ENCODE results near the gene GALNT9. TPM values are rescaled to one million over a fixed set of nuclear protein-coding genes. Genes with fewer than 3 reads are reported as not detected.

The GALNT9 gene
- total RNA-seq, 4 donors from 2014 or later: not detected

DNA sequence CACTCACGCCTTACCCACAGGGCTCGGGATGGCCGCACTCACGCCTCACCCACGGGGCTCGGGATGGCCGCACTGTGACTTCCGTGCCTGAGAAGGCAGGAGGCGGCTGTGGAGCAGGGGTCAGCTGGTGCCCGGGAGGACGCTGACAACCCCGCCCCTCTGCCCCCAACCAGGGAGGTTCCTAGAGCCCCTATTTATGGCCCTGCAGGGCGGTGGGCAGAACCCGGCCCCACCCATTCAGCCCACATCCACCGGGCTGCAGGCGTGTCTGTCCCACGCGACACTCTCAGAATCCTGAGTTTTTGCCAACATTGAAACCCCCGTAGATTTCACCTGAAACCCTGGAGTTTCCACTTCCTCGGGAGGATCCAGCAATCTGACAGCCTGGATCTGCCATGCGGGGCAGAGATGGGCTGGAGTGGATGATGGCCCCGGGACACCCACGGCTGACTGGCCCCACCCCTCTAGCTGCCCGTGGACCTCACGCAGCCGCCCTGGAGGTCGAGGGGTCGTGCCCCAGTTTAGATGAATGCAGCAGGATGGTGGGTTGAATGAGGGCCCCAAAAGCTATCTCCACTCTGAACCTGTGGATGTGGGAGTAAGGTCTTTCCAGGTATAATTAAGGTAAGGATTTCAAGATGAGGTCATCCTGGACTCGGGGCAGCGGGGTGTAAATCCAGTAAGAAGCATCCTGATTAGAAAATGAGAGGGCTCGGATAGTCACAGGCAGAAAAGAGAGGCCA, 20.4 kb downstream of the GALNT9 start:
- WGBS, 2 donors: 61 to 82% methylated on average over 3 to 16 of the region's 31 CpGs
- Histone ChIP-seq H3K27ac (no peak overlapping the region), H3K27me3 (peaks cover 0 to 28% (median 0%) of the 10 kb centered on the region in 4 donors), H3K9me3 (peaks cover 0 to 46% (median 8%) of the 10 kb centered on the region in 3 donors), H3K36me3 (no peaks in the 10 kb centered on the region), H3K4me3 (no peak overlapping the region), H3K4me1 (no peaks in the 10 kb centered on the region)
- no peak for TF ChIP-seq POLR2A (IDR thresholded peaks at IDR 0.05)
- no peak for TF ChIP-seq CTCF (IDR thresholded peaks at IDR 0.05)
- DNase-seq: no peak
- intact Hi-C loops (cut with DNase I): no loop called here

GRCh38 chr12:132307976-132308852, 21.2 kb downstream of the GALNT9 start:
- Histone ChIP-seq H3K27ac (no peak overlapping the region), H3K4me1 (no peaks in the 10 kb centered on the region), H3K4me3 (no peak overlapping the region), H3K27me3 (peaks cover 0 to 28% (median 0%) of the 10 kb centered on the region in 4 donors), H3K9me3 (peaks cover 0 to 46% (median 8%) of the 10 kb centered on the region in 3 donors), H3K36me3 (no peaks in the 10 kb centered on the region)
- no peak for DNase-seq
- 40 to 62% methylated on average over 16 to 20 of the region's 32 CpGs for whole genome bisulfite sequencing, 2 donors
- TF ChIP-seq CTCF (IDR thresholded peaks at IDR 0.05) (no peak), POLR2A (IDR thresholded peaks at IDR 0.05) (no peak)
- intact Hi-C loops (cut with DNase I): no loop called here

DNA sequence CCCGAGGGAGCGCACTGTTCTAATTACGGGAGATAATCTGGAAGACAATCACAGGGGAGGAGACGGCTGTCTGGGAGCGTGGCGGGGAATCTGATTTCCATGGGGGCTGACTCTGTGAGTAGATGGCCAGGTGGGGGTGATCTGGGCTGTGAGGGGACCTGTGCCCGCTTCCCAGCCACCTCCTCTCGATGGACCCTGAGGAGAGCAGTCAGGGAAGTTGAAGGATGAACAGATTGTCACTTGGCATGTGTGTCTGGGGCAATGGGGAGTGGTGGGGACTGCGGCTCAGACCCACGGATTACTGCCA, 22.6 kb downstream of the GALNT9 start:
- no peaks in the 10 kb centered on the region for H3K4me1 ChIP-seq

DNA sequence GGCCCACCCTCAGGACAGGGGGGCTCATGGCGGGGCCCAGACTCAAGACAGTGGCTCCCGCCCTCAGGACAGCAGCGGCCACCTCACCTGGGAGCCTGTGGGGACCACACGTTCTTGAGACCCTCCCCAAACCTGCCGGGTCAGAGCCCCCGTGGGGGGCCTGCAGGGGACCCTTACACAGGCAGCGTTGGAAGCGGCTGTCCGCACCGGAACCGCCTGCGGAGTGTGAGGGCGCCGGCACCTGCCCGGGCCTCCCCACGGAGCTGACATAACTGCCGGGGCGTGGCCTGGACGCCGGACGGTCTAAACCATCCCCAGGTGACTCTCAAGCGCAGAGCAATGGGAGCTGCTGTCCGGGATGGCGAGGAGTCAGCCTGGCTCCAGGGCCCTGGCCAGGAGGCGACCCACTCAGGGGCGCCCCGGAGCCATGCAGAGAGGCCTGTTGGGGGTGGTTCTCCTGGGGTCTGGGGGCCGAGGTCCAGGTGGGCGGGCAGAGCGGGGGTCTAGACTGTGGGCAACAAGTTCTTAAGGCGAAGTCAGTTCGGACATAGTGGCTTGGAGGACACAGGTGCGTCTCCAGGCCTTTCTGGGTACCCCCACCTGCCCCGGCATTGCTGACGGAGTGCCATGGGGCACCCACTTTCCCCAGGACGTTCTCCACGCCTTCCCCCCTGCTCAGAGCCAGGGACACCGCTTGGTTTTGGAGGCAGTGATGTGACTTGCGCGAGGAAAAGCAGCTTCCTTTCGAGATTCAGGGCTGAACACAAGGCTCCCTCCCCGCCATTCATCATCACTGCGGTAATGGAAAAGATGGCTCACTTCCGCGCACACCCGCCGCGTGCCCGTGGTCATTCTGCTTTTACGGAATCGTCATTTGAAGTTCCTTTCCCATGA, 23.2 kb downstream of the GALNT9 start:
- Histone ChIP-seq H3K4me1 (no peaks in the 10 kb centered on the region), H3K36me3 (no peaks in the 10 kb centered on the region), H3K9me3 (peaks cover 0 to 29% (median 5%) of the 10 kb centered on the region in 3 donors), H3K27ac (no peak overlapping the region), H3K27me3 (peaks cover 0 to 30% (median 0%) of the 10 kb centered on the region in 4 donors), H3K4me3 (no peak overlapping the region)
- intact Hi-C loops (cut with DNase I): no loop called here
- WGBS, 2 donors: 90 to 95% methylated on average over 2 to 6 of the region's 51 CpGs
- TF ChIP-seq CTCF (IDR thresholded peaks at IDR 0.05) (no peak), POLR2A (IDR thresholded peaks at IDR 0.05) (no peak)
- DNase-seq: no peak

More for the DNA sequence above, 22.6 kb downstream of the GALNT9 start:
- H3K27me3 ChIP-seq: peaks cover 0 to 28% (median 0%) of the 10 kb centered on the region in 4 donors
- H3K27ac ChIP-seq: no peak overlapping the region
- TF ChIP-seq POLR2A (IDR thresholded peaks at IDR 0.05) (no peak), CTCF (IDR thresholded peaks at IDR 0.05) (no peak)
- H3K9me3 ChIP-seq: peaks cover 0 to 35% (median 8%) of the 10 kb centered on the region in 3 donors
- DNase-seq: no peak
- H3K4me3 ChIP-seq: no peak overlapping the region
- intact Hi-C loops (cut with DNase I): no loop called here
- WGBS, 2 donors: 69 to 73% methylated on average over 6 to 8 of the region's 10 CpGs
- no peaks in the 10 kb centered on the region for H3K36me3 ChIP-seq
